ENCODE data around the gene ATP8A2.

DNA sequence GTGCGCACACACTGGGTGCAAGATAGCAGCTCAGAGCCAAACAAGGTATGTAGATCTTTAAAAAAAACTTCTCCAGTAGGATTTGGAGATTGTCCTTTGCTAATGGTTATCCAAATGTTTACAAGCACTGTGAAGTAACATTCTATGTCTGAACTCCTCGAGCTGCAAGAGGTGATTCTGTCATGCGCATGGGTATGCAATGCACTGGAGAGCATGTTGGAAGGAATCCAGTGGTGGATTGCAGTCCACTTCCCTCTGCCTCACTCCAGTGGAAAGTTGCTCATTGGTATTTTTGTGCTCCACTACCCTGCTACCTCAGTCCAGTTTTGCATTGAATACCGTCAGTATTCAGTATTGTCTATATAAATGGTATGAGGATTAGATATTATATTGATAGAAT lies 132.1 kb downstream of the ATP8A2 start:
- TF ChIP-seq CTCF (IDR thresholded peaks at IDR 0.05) (no peak), ZNF281 (CRISPR knock-in tag; IDR thresholded peaks at IDR 0.05) (no peak), ZNF232 (CRISPR knock-in tag; IDR thresholded peaks at IDR 0.05) (no peak), JUN (CRISPR knock-in tag; IDR thresholded peaks at IDR 0.05) (no peak), ZNF138 (CRISPR knock-in tag; conservative IDR thresholded peaks at IDR 0.05) (no peak), CREB1 (CRISPR knock-in tag; IDR thresholded peaks at IDR 0.05) (no peak), NR2C2 (CRISPR knock-in tag; IDR thresholded peaks at IDR 0.05) (no peak), ELF4 (CRISPR knock-in tag; IDR thresholded peaks at IDR 0.05; ENCODE audit: low read depth) (no peak)
- TF ChIP-seq, protein P1, sequence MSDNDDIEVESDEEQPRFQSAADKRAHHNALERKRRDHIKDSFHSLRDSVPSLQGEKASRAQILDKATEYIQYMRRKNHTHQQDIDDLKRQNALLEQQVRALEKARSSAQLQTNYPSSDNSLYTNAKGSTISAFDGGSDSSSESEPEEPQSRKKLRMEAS (CRISPR knock-in tag; IDR thresholded peaks at IDR 0.05): no peak

All from WTC11 (cell line).